BLaER1 treated with 17β-estradiol and CSF1 and Interleukin-3, amounts not matched to agents 10 nM and 100 nM (cell line): ENCODE results near the gene MMADHC.
A peak's percentile ranks its signal among the peaks of the same experiment; 100 is the strongest.

Source experiments
- H3K27ac ChIP-seq, 11 experiments: shearing (Covaris generic); formaldehyde crosslinking; 2 replicates each; pipeline ENCODE4 v1.8.1; 2022
- H3K27me3 ChIP-seq, 11 experiments: shearing (Covaris generic); formaldehyde crosslinking; 2 replicates each; pipeline ENCODE4 v1.8.1; 2022
- H3K36me3 ChIP-seq, 11 experiments: shearing (Covaris generic); formaldehyde crosslinking; 2 replicates each; pipeline ENCODE4 v1.8.1; 2022
- H3K4me1 ChIP-seq, 10 experiments: shearing (Covaris generic); formaldehyde crosslinking; 2 replicates each; pipeline ENCODE4 v1.8.1; 2022
- H3K4me2 ChIP-seq, 11 experiments: shearing (Covaris generic); formaldehyde crosslinking; 2 replicates each; pipeline ENCODE4 v1.8.1; 2022
- H3K4me3 ChIP-seq, 10 experiments: shearing (Covaris generic); formaldehyde crosslinking; 2 replicates each; pipeline ENCODE4 v1.8.1; 2022
- H3K9ac ChIP-seq, 11 experiments: shearing (Covaris generic); formaldehyde crosslinking; 2 replicates each; pipeline ENCODE4 v1.8.1; 2022
- H3K9me3 ChIP-seq, 11 experiments: shearing (Covaris generic); formaldehyde crosslinking; replicated peaks in 1 of 11; 2 replicates each; pipeline ENCODE4 v1.8.1; 2022
- H4K20me1 ChIP-seq, 11 experiments: shearing (Covaris generic); formaldehyde crosslinking; 2 replicates each; pipeline ENCODE4 v1.8.1; 2022
- Cebpa-rat ChIP-seq, 11 experiments: shearing (Covaris generic); IDR thresholded peaks; 2 replicates each; pipeline ENCODE4 v1.8.1; 2022

The MMADHC gene

DNA sequence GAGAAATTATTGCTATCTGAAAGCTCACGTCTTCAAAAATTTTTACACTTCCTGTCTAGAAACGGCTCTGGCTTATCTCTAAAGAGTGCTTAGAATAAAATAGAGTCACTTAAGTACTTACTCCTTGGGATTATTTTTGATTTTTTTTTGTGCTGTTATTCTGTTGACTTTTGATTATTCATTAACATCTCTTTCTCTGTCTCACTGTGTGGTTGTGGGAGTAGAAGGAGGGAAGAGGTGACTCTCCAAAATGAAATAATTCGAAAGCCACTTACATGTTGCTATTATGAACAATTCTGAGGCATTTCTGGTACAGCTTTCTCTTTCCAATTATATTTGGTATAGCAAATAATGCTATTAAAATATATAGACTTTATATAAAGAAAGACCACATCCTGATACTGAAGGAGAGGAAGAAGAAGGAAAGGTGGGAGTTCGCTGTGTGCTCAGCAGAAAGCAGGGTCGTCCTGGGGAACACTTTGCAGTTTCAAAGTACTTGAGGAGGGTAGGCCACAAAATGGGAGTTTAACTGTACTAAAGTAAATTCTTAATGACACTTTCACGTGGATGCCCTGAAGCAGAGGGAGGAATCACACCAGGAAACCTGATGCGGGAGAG, 9.6 kb upstream of the MMADHC start:
- peak overlapping the region in 5 of 11 experiments; percentile 14 to 49 (median 23); a peak in 6 of 22 replicates for H3K4me2 ChIP-seq
- H3K9ac ChIP-seq, result no peak overlapping the region
- no peaks in the 10 kb centered on the region for H4K20me1 ChIP-seq
- H3K27ac ChIP-seq, result no peak overlapping the region
- H3K36me3 ChIP-seq, result no peaks in the 10 kb centered on the region
- H3K4me3 ChIP-seq, result no peak overlapping the region
- H3K9me3 ChIP-seq, result peaks cover 0 to 14% (median 9%) of the 10 kb centered on the region in 11 experiments; a peak in 13 of 22 replicates
- TF ChIP-seq Cebpa-rat (IDR thresholded peaks at IDR 0.05), result no peak
- no peaks in the 10 kb centered on the region for H3K27me3 ChIP-seq
- H3K4me1 ChIP-seq, result peaks cover 0 to 36% (median 8%) of the 10 kb centered on the region in 10 experiments; a peak in 11 of 20 replicates

DNA sequence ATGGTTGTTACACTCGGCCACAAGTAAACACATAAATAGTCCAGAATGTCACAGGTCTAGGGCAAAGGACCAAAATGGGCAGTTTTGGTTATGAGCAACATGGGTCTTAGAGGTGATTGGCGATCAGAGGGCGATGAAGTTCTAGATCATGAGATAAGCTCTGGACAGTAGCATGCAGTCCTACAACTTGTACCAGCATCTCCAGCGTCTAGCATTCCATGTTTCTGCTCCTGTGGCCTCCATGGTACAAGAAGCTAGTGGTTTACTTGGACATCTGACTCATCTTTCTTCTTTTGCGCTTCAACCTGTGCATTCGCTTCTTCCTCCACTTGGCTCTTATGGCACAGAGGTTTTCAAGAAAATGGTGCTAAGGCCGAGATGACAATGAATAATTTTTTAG, 8.9 kb upstream of the MMADHC start:
- peaks cover 0 to 32% (median 6%) of the 10 kb centered on the region in 10 experiments; a peak in 11 of 20 replicates for H3K4me1 ChIP-seq
- H3K9ac ChIP-seq, result no peak overlapping the region
- no peak overlapping the region for H3K4me3 ChIP-seq
- peaks cover 0 to 12% (median 8%) of the 10 kb centered on the region in 11 experiments; a peak in 13 of 22 replicates for H3K9me3 ChIP-seq
- H4K20me1 ChIP-seq, result no peaks in the 10 kb centered on the region
- no peak overlapping the region for H3K4me2 ChIP-seq
- no peaks in the 10 kb centered on the region for H3K36me3 ChIP-seq
- no peaks in the 10 kb centered on the region for H3K27me3 ChIP-seq
- no peak for TF ChIP-seq Cebpa-rat (IDR thresholded peaks at IDR 0.05)
- H3K27ac ChIP-seq, result no peak overlapping the region

DNA sequence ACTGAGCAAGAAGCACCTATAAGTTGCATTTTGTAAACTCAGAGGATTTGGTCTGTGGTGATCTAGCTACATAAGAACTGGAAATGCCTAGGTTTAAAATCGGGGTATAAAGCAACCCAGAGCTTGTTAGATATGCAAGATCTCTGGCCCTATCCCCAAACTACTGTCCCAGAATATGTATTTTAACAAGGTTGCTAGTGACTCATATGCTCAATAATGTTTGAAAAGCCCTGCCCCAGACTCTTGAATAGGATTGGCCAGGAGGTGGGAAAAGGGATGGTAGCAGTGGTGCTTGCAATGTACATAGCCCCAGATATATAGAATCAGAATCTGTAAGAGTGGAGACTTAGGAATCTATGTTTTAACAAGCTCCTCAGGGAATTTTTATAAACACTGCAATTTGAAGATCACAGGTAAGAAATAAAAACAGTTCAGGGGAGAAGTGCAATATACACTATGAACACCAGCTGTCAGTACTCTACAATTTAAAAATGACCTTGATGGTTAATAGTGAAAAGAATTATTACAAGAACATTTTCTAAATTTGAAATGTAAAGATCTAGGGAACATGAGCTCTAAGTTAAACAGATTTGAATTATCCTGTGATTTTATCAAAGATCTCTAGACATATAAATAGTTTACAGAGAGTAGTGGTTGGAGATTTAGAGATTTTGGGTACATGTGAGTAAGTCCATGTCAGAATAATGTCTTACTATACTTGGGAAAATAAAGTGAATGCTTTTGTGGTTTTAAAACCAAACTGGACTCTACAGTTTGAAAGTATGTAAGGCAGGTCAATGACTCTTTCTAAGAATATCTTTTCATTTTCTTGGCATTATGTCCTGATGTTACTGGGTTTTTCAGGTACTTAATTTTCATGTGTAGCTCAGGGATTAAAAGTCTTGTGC, 7.7 kb upstream of the MMADHC start:
- no peak for TF ChIP-seq Cebpa-rat (IDR thresholded peaks at IDR 0.05)
- H4K20me1 ChIP-seq, result no peaks in the 10 kb centered on the region
- H3K36me3 ChIP-seq, result no peaks in the 10 kb centered on the region
- H3K4me1 ChIP-seq, result peaks cover 0 to 21% (median 5%) of the 10 kb centered on the region in 10 experiments; a peak in 9 of 20 replicates
- H3K27ac ChIP-seq, result no peak overlapping the region
- no peak overlapping the region for H3K4me2 ChIP-seq
- peaks cover 0 to 2% (median 0%) of the 10 kb centered on the region in 11 experiments; a peak in 3 of 22 replicates for H3K9me3 ChIP-seq
- no peak overlapping the region for H3K9ac ChIP-seq
- no peaks in the 10 kb centered on the region for H3K27me3 ChIP-seq
- no peak overlapping the region for H3K4me3 ChIP-seq

DNA sequence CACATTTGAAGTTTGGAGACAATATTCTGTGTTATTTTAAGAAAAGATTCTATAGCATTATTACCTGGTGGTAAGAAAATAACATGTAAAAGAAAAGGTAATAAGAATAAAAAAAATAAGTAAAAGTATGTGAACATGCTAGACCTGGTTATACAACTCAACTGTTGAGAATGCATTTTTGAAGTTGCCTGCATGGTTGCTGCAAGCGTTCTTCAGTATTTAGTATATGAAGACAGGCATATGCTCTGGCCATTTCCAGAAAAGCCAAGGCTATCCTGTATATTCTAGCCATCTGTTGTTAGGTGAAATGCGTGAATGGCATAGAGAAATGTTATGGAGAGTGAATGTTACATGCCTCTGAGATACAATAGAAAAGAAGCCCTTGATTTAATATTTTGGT, 6.8 kb upstream of the MMADHC start:
- H3K4me3 ChIP-seq, result no peak overlapping the region
- H3K9me3 ChIP-seq, result no peaks in the 10 kb centered on the region
- H4K20me1 ChIP-seq, result no peaks in the 10 kb centered on the region
- no peak overlapping the region for H3K4me2 ChIP-seq
- H3K36me3 ChIP-seq, result no peaks in the 10 kb centered on the region
- no peak overlapping the region for H3K9ac ChIP-seq
- H3K27ac ChIP-seq, result no peak overlapping the region
- no peaks in the 10 kb centered on the region for H3K27me3 ChIP-seq
- H3K4me1 ChIP-seq, result peaks cover 0 to 21% (median 5%) of the 10 kb centered on the region in 10 experiments; a peak in 9 of 20 replicates
- TF ChIP-seq Cebpa-rat (IDR thresholded peaks at IDR 0.05), result no peak

DNA sequence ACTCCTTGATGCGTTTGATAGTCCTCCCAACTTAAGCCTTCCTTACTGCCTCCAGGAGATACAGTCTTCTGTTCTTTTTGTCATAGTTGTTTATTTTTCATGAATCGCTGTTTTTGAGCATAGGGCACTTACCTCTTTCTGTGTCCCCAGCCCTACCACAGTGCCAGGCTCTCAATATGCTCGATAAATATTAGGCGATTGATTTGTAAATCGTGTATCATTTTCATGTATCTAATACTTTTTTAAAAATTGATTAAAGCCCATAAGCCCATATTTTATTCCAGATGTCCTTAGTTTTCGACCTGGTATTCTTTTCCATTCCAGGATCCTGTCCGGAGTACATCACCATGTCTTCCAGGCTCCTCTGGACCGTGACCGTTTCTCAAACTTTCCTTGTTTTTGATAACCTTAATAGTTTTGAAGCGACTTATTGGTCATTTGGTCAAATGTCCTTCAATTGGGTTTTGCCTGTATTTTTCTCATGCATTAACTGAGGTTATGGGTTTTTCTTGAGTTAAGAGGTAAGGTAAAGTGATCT, 444 bp upstream of the MMADHC start:
- no peak for TF ChIP-seq Cebpa-rat (IDR thresholded peaks at IDR 0.05)
- H3K36me3 ChIP-seq, result peaks cover 14 to 30% (median 19%) of the 10 kb centered on the region in 11 experiments; a peak in 21 of 22 replicates
- H4K20me1 ChIP-seq, result peaks cover 0 to 13% (median 0%) of the 10 kb centered on the region in 11 experiments; a peak in 8 of 22 replicates
- H3K9ac ChIP-seq, result peak overlapping the region; percentile 88 to 98 (median 96); a peak in 20 of 22 replicates
- peak overlapping the region; percentile 92 to 99 (median 97); a peak in 20 of 22 replicates for H3K27ac ChIP-seq
- H3K4me2 ChIP-seq, result peak overlapping the region; percentile 62 to 99 (median 91)
- H3K27me3 ChIP-seq, result no peaks in the 10 kb centered on the region
- H3K4me3 ChIP-seq, result peak overlapping the region; percentile 74 to 89 (median 83)
- H3K4me1 ChIP-seq, result peaks cover 12 to 42% (median 22%) of the 10 kb centered on the region in 10 experiments
- H3K9me3 ChIP-seq, result no peaks in the 10 kb centered on the region

DNA sequence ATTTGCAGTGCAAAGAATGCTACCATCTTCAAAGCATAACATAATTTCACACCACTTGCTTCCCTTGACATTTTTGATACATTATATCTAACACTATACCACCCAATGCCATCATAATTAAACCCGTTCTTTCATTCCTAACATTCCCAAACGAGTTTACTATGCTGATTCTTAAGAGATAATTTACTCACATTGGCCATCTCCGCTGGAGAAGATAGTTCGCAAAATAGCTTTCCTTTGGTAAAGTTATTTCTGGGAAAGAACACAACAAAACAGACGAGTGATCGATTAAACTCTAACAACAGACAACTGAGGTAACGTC, 716 bp downstream of the MMADHC start:
- H3K27ac ChIP-seq, result peak overlapping the region; percentile 92 to 99 (median 97)
- peak overlapping the region; percentile 81 to 99 (median 91) for H3K4me2 ChIP-seq
- peaks cover 0 to 24% (median 2%) of the 10 kb centered on the region in 11 experiments; a peak in 8 of 22 replicates for H4K20me1 ChIP-seq
- H3K4me1 ChIP-seq, result peaks cover 12 to 39% (median 22%) of the 10 kb centered on the region in 10 experiments
- H3K9ac ChIP-seq, result peak overlapping the region; percentile 88 to 98 (median 96)
- TF ChIP-seq Cebpa-rat (IDR thresholded peaks at IDR 0.05), result no peak
- H3K27me3 ChIP-seq, result no peaks in the 10 kb centered on the region
- H3K36me3 ChIP-seq, result peaks cover 26 to 42% (median 29%) of the 10 kb centered on the region in 11 experiments; a peak in 21 of 22 replicates
- no peaks in the 10 kb centered on the region for H3K9me3 ChIP-seq
- peak overlapping the region; percentile 74 to 89 (median 83) for H3K4me3 ChIP-seq

DNA sequence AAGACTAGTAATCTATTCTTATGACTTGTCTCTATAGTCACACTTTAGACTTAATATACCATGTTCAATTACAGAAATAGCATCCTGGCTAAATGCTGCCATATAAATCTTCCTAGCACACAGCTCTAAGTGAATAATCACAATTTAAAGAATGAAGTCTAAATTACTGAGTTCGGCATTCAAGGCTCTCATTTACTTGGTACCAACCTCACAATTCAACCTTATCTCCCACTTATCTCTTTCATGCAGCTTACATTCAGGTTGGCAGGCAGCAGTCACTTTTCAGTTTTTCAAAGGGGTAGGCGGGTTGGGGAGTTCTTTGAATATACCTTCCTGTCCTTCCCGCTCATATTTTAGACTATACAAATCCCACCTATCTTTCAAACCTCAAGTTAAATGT, 1.5 kb downstream of the MMADHC start:
- TF ChIP-seq Cebpa-rat (IDR thresholded peaks at IDR 0.05), result no peak
- H3K36me3 ChIP-seq, result peaks cover 33 to 50% (median 37%) of the 10 kb centered on the region in 11 experiments; a peak in 21 of 22 replicates
- peak overlapping the region in 9 of 11 experiments; percentile 92 to 99 (median 97); a peak in 15 of 22 replicates for H3K27ac ChIP-seq

DNA sequence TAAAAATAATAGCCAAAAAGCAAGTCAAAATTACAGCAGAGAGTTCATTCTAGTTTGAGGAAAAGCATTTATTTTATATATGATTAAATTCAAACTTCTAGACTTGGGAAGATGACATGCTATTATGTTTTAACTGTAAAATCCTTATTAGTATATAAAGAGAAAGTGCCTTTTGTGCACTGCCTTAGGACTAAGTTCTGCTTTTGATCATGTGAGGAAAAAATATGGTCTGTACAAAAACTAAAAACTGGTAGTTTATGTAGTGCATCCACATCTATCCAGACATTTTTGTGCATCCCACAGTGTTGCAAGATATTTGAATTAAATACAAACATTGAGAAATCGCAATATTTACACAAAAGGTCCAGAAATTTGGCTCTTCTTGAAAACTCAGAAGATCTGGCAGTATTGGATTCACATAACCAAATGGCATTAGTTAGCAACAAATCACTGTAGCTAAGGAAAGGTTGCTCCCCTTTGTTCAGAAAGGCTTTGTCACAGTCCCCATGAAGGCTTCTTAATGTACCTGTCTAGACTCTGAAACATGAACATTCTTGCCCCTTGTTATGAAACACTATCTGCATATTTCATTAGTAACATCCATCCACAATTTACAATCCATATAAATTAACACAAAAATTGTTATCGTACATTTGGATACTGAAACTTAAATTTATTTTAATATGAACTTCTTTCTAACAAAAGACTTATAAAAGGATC, 2.2 kb downstream of the MMADHC start:
- H3K4me1 ChIP-seq, result peaks cover 12 to 44% (median 22%) of the 10 kb centered on the region in 10 experiments
- no peak for TF ChIP-seq Cebpa-rat (IDR thresholded peaks at IDR 0.05)
- H3K36me3 ChIP-seq, result peaks cover 41 to 57% (median 44%) of the 10 kb centered on the region in 11 experiments; a peak in 21 of 22 replicates
- peak overlapping the region in 9 of 10 experiments; percentile 5 to 89 (median 81); a peak in 12 of 20 replicates for H3K4me3 ChIP-seq
- H3K9ac ChIP-seq, result peak overlapping the region in 3 of 11 experiments; percentile 96 to 98 (median 97); a peak in 7 of 22 replicates
- H4K20me1 ChIP-seq, result peaks cover 0 to 39% (median 5%) of the 10 kb centered on the region in 11 experiments; a peak in 8 of 22 replicates
- no peaks in the 10 kb centered on the region for H3K9me3 ChIP-seq
- H3K4me2 ChIP-seq, result peak overlapping the region; percentile 76 to 99 (median 90)
- no peaks in the 10 kb centered on the region for H3K27me3 ChIP-seq
- H3K27ac ChIP-seq, result peak overlapping the region in 4 of 11 experiments; percentile 17 to 99 (median 98); a peak in 6 of 22 replicates

More for the DNA sequence above, 1.5 kb downstream of the MMADHC start:
- H3K9me3 ChIP-seq, result no peaks in the 10 kb centered on the region
- H4K20me1 ChIP-seq, result peaks cover 0 to 32% (median 5%) of the 10 kb centered on the region in 11 experiments; a peak in 8 of 22 replicates
- H3K4me3 ChIP-seq, result peak overlapping the region; percentile 74 to 89 (median 83)
- H3K9ac ChIP-seq, result peak overlapping the region; percentile 88 to 98 (median 96); a peak in 18 of 22 replicates
- peaks cover 12 to 38% (median 22%) of the 10 kb centered on the region in 10 experiments for H3K4me1 ChIP-seq
- H3K27me3 ChIP-seq, result no peaks in the 10 kb centered on the region
- peak overlapping the region; percentile 81 to 99 (median 91) for H3K4me2 ChIP-seq
